CD8-positive, alpha-beta memory T cell (primary cell): Measurements from ENCODE around the gene CARD16. TPM values are rescaled to one million over a fixed set of nuclear protein-coding genes. Genes with fewer than 3 reads are reported as not detected.
A peak's percentile ranks its signal among the peaks of the same experiment; 100 is the strongest.

ENCODE experiments used
- CTCF ChIA-PET: fragments of 350-600 bp; sonication (Branson Sonifier 250); formaldehyde crosslinking; loops from one replicate; lab custom pipeline; 2021; ENCODE audit warnings: antibody characterized with exemption; lab: Charles Lee
- POLR2A ChIA-PET: fragments of 350-600 bp; sonication (Branson Sonifier 250); formaldehyde crosslinking; loops from one replicate; lab custom pipeline; 2021; ENCODE audit warnings: antibody characterized with exemption; lab: Charles Lee
- DNase-seq, 5 donors: peaks; one replicate each; pipeline versions ENCODE4 v3.0.0 to v3.0.0-alpha.2; 2020 to 2022; ENCODE audit warnings: mixed read lengths in 1 of 5
- H3K27ac ChIP-seq: one replicate; pipeline ENCODE4 v1.7.0; 2013; ENCODE audit warnings: low read depth, mild to moderate bottlenecking, low read length, moderate library complexity
- H3K27me3 ChIP-seq: 2 replicates; pipeline ENCODE4 v1.7.0; 2013; ENCODE audit warnings: low read length, mild to moderate bottlenecking; ENCODE audit not compliant: insufficient read depth, poor library complexity, severe bottlenecking
- H3K36me3 ChIP-seq: 2 replicates; pipeline ENCODE4 v1.7.0; 2013; ENCODE audit warnings: mild to moderate bottlenecking, low read length, moderate library complexity; ENCODE audit not compliant: insufficient read depth
- H3K4me1 ChIP-seq: 2 replicates; pipeline ENCODE4 v1.7.0; 2013; ENCODE audit warnings: mild to moderate bottlenecking, low read length, moderate library complexity; ENCODE audit not compliant: insufficient read depth
- H3K4me3 ChIP-seq: 2 replicates; pipeline ENCODE4 v1.7.0; 2013; ENCODE audit warnings: mild to moderate bottlenecking, low read length
- H3K9me3 ChIP-seq: 2 replicates; pipeline ENCODE4 v1.7.0; 2013; ENCODE audit warnings: mild to moderate bottlenecking, low read length
- H3K27ac Mint-ChIP-seq, 8 donors: one replicate each; pipeline ENCODE4 v1.8.0; 2020 to 2021; ENCODE audit warnings: mixed read lengths in 8 of 8, mild to moderate bottlenecking in 6 of 8, inconsistent platforms in 3 of 8, moderate library complexity in 3 of 8
- H3K27me3 Mint-ChIP-seq, 2 donors: one replicate each; pipeline ENCODE4 v1.8.0; 2020 to 2021; ENCODE audit warnings: mixed read lengths in 2 of 2, mild to moderate bottlenecking in 1 of 2, moderate library complexity in 1 of 2
- H3K36me3 Mint-ChIP-seq, 3 donors: one replicate each; pipeline ENCODE4 v1.8.0; 2020 to 2021; ENCODE audit warnings: mixed read lengths in 3 of 3, inconsistent platforms in 1 of 3, mild to moderate bottlenecking in 1 of 3
- H3K4me1 Mint-ChIP-seq, 3 donors: one replicate each; pipeline ENCODE4 v1.8.0; 2020 to 2021; ENCODE audit warnings: mixed read lengths in 3 of 3, inconsistent platforms in 1 of 3, mild to moderate bottlenecking in 1 of 3
- H3K4me3 Mint-ChIP-seq, 7 donors: one replicate each; pipeline ENCODE4 v1.8.0; 2020 to 2021; ENCODE audit warnings: mixed read lengths in 7 of 7, mild to moderate bottlenecking in 6 of 7, moderate library complexity in 4 of 7, inconsistent platforms in 2 of 7
- H3K9me3 Mint-ChIP-seq, 5 donors: one replicate each; pipeline ENCODE4 v1.8.0; 2020 to 2022; ENCODE audit warnings: mixed read lengths in 5 of 5, mild to moderate bottlenecking in 3 of 5, moderate library complexity in 2 of 5, inconsistent platforms in 1 of 5
- polyA plus RNA-seq: library from polyadenylated mRNA; unstranded; fragments of 300-500 nt; fragmentation: Illumina TruSeq; gene quantifications from one replicate; pipeline ENCODE4 v1.2.3, GENCODE V29; 2021
- total RNA-seq, 2 experiments: library from RNA; stranded (reverse); gene quantifications; one replicate each; pipeline ENCODE4 v1.2.3, GENCODE V29; 2021

The CARD16 gene
- total and polyA plus RNA-seq, 3 experiments from 2014 or later = 8.0 to 268 (median 10.3) TPM

DNA sequence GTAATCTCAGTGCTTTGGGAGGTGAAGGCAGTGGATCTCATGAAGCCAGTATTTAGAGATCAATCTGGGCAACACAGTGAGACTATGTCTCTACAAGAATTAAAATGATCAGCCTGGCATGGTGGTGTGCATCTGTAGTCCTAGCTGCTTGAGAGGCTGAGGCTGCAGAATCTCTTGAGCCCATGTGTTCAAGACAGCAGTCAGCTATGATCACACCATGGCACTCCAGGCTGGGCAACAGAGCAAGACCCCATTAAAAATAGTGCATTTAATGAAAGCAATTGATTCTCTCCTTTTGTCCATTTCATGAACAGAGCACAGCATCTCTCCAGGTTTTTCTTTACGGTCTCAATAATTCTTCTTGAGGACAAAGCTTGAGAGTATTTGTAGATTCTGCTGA, 11.3 kb upstream of the CARD16 start:
- ChIA-PET CTCF (no interaction called here), POLR2A (no interaction called here)
- H3K4me3 Mint-ChIP-seq = no peak overlapping the region
- Histone ChIP-seq H3K4me1 (no peaks in the 10 kb centered on the region), H3K4me3 (no peak overlapping the region), H3K36me3 (peaks cover 3% of the 10 kb centered on the region), H3K27ac (no peak overlapping the region), H3K9me3 (no peaks in the 10 kb centered on the region), H3K27me3 (no peaks in the 10 kb centered on the region)
- peaks cover 0 to 3% (median 1%) of the 10 kb centered on the region in 3 donors for H3K36me3 Mint-ChIP-seq
- H3K27ac Mint-ChIP-seq = no peak overlapping the region
- H3K9me3 Mint-ChIP-seq = no peaks in the 10 kb centered on the region
- H3K4me1 Mint-ChIP-seq = no peaks in the 10 kb centered on the region
- no peak for DNase-seq
- H3K27me3 Mint-ChIP-seq = no peaks in the 10 kb centered on the region

DNA sequence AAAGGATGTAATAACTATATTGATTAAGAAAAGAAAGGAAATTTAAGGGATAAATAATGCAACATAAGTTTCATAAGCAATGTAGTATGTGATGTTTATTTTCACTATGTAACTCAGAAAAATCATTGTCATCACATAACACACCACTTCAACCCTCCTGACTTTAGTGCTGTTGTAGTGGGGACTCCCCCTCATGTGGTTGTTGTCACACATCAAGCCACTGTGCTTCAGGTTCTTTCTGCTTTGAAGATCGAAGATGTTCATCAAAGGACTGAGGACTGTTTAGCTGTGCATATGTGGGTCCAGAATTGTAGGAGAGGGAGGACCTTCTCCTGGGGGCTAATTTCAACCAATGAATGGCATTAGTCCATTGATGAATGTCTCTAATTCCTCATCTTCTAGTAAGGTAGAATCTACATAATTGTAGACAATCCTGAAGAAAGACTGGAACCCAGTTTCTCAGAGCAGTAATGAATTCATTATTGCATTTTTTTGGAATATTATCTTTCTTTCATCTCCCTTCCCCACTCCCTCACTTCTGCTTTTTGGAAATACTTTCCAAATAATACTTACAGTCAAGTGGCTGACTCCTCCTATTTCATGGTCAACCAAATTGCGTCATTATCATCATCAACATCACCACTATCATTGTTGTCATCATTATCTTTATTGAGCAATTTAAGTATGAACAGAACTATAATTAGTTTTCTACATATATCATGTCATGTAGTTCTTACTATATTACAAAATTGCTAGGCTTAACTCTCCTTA, 9.8 kb upstream of the CARD16 start:
- no peak for DNase-seq
- Mint-ChIP-seq H3K9me3 (no peaks in the 10 kb centered on the region), H3K36me3 (peaks cover 0 to 3% (median 0%) of the 10 kb centered on the region in 3 donors), H3K4me1 (no peaks in the 10 kb centered on the region), H3K27me3 (no peaks in the 10 kb centered on the region), H3K4me3 (no peak overlapping the region), H3K27ac (no peak overlapping the region)
- H3K36me3 ChIP-seq = no peaks in the 10 kb centered on the region
- H3K27me3 ChIP-seq = no peaks in the 10 kb centered on the region
- no peaks in the 10 kb centered on the region for H3K4me1 ChIP-seq
- CTCF ChIA-PET = no interaction called here
- POLR2A ChIA-PET = no interaction called here
- H3K9me3 ChIP-seq = no peaks in the 10 kb centered on the region
- H3K27ac ChIP-seq = no peak overlapping the region
- no peak overlapping the region for H3K4me3 ChIP-seq

DNA sequence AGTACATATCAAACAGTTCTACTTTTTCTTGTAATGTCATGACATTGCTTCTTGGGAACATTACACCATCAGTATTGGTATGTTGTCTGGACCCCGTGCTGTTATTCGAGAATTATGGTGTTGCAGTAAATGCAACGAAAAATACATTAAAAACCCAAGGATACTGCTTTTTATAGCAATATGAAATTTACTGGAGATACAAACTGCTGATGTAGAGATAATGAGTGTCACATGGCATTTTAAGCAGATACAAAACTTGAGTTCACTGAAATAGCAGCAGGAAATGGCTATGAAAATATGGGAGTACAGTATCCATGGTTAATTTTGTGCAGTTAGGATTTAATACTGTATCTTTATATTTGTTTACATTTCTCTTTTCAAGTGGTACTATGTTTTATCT, 7.4 kb upstream of the CARD16 start:
- Mint-ChIP-seq H3K9me3 (no peaks in the 10 kb centered on the region), H3K36me3 (peaks cover 0 to 3% (median 0%) of the 10 kb centered on the region in 3 donors), H3K27me3 (no peaks in the 10 kb centered on the region), H3K4me1 (no peaks in the 10 kb centered on the region), H3K4me3 (no peak overlapping the region), H3K27ac (no peak overlapping the region)
- no peaks in the 10 kb centered on the region for H3K27me3 ChIP-seq
- no peak for DNase-seq
- H3K27ac ChIP-seq = no peak overlapping the region
- no peaks in the 10 kb centered on the region for H3K4me1 ChIP-seq
- H3K9me3 ChIP-seq = no peaks in the 10 kb centered on the region
- H3K36me3 ChIP-seq = no peaks in the 10 kb centered on the region
- CTCF ChIA-PET = no interaction called here
- POLR2A ChIA-PET = no interaction called here
- no peak overlapping the region for H3K4me3 ChIP-seq

DNA sequence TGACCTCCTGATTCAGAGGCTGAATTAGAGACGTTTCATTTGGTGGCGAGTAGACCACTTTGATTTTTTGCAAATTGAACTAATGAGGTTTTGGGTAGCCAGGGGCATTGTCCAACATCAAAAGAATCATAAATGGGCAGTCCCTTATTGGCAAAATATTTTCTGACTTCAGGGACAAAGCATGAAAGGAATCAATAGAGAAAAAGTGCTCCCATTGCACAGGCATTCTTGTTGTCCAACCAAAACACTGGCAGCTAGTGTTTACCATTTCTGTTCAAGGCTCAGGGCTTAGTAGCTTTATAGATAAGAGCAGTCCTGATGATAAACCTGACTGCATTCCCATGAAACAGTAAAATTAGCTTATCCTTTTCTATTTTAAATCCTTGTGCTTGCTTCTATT, 6.4 kb upstream of the CARD16 start:
- Mint-ChIP-seq H3K4me1 (peaks cover 3 to 8% (median 7%) of the 10 kb centered on the region in 3 donors), H3K27ac (no peak overlapping the region), H3K4me3 (no peak overlapping the region), H3K36me3 (peaks cover 0 to 3% (median 0%) of the 10 kb centered on the region in 3 donors), H3K27me3 (no peaks in the 10 kb centered on the region), H3K9me3 (no peaks in the 10 kb centered on the region)
- Histone ChIP-seq H3K4me3 (no peak overlapping the region), H3K27me3 (no peaks in the 10 kb centered on the region), H3K4me1 (no peaks in the 10 kb centered on the region), H3K36me3 (no peaks in the 10 kb centered on the region), H3K27ac (no peak overlapping the region), H3K9me3 (no peaks in the 10 kb centered on the region)
- CTCF ChIA-PET = no interaction called here
- POLR2A ChIA-PET = no interaction called here
- no peak for DNase-seq

DNA sequence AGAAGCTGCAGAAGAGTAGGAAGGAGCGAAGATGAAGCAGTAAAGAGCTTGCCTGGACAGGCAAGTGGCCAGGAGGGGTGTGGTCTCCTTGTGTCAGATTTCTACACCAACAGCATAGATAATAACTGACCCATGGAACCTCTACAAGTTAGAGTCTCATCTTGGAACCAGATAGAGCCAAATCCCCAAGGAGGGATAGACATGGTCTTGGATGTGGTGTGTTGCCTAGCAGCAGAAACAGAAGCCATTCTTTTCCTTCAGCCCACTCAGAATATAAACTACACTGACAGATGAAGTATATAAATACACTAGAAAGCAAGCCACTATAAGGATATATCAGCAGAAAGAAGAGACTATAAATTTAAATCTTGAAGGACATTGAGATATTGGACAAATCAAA, 4.3 kb upstream of the CARD16 start:
- Histone ChIP-seq H3K4me3 (no peak overlapping the region), H3K4me1 (peaks cover 7% of the 10 kb centered on the region), H3K27me3 (no peaks in the 10 kb centered on the region), H3K36me3 (no peaks in the 10 kb centered on the region), H3K9me3 (no peaks in the 10 kb centered on the region), H3K27ac (no peak overlapping the region)
- Mint-ChIP-seq H3K27me3 (no peaks in the 10 kb centered on the region), H3K27ac (no peak overlapping the region), H3K36me3 (peaks cover 0 to 5% (median 0%) of the 10 kb centered on the region in 3 donors), H3K9me3 (no peaks in the 10 kb centered on the region), H3K4me3 (no peak overlapping the region), H3K4me1 (peaks cover 7 to 26% (median 24%) of the 10 kb centered on the region in 3 donors)
- DNase-seq = no peak
- POLR2A ChIA-PET = no interaction called here
- CTCF ChIA-PET = no interaction called here

DNA sequence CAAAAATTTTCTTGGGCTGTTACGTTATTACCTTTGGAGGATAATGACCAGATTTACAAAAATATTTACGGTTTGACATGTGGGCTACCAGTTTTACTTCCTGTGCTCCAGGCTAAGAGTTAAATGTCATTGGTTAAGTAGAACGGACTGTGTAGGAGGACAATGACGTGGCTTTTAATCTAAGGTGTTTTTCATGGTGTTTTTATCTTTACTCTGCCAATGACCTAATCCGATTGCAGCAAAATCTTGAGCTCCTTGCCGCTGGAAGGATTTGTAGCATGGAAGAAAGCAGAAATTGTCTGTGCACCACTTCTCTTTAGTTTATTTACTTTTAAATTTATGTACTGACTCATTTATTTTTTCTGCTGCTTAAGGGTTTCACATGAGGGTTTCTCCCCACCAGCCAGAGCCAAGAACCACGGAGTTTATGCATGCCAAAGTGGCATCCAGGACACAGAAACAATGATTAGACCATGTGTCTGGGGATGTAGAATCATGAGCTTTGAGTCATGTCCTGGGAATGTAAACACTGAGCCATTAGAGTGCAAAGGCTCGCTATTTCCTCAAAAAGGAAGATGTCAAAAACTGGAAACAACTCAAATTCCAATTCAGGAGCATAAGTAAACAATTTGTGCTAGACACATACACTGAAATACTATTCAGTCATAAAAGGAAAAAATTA, 1.9 kb upstream of the CARD16 start:
- H3K36me3 Mint-ChIP-seq = peaks cover 3 to 18% (median 5%) of the 10 kb centered on the region in 3 donors
- Histone ChIP-seq H3K27me3 (no peaks in the 10 kb centered on the region), H3K9me3 (no peaks in the 10 kb centered on the region), H3K4me1 (peaks cover 19% of the 10 kb centered on the region), H3K4me3 (no peak overlapping the region), H3K36me3 (no peaks in the 10 kb centered on the region), H3K27ac (no peak overlapping the region)
- no peaks in the 10 kb centered on the region for H3K9me3 Mint-ChIP-seq
- H3K4me1 Mint-ChIP-seq = peaks cover 26 to 51% (median 49%) of the 10 kb centered on the region in 3 donors
- H3K27me3 Mint-ChIP-seq = no peaks in the 10 kb centered on the region
- POLR2A ChIA-PET = interaction anchor here (0.9 kb wide), 1 partner anchor 11 kb away, joined by 3 read pairs; no protein-coding TSS in a partner anchor
- peak overlapping the region in 1 of 8 donors; percentile 17 for H3K27ac Mint-ChIP-seq
- DNase-seq = no peak
- CTCF ChIA-PET = no interaction called here
- peak overlapping the region in 6 of 7 donors; percentile 12 to 52 (median 40) for H3K4me3 Mint-ChIP-seq

DNA sequence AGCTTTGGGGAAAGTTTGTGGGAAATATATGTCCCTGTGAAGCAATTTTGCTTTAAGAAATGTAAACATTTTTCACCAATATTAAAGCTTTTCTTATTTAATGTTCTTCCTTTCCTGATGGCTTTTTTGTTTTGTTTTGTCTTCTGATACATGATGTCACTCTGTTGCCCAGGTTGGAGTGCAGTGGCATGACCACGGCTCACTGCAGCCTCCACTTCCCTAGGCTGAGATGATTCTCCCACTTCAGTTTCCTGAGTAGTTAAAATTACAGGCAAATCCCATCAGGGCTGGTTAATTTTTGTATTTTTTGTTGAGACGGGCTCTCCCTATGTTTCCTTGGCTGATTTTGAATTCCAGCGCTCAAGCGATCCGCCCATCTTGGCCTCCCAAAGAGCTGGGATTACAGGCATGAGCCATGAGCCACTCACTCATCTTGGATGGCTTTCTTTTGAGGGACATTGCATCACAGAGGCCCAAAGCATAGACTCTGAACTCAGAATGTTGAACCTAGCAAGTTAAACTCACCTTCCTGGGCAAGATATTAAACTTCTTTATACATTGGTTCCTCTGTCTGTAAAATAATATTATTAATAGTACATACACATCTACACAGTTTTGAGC, 651 bp upstream of the CARD16 start:
- POLR2A ChIA-PET = no interaction called here
- no peak for DNase-seq
- H3K36me3 ChIP-seq = peaks cover 10% of the 10 kb centered on the region
- H3K9me3 ChIP-seq = no peaks in the 10 kb centered on the region
- Mint-ChIP-seq H3K27me3 (no peaks in the 10 kb centered on the region), H3K9me3 (no peaks in the 10 kb centered on the region), H3K36me3 (peaks cover 12 to 28% (median 14%) of the 10 kb centered on the region in 3 donors), H3K4me3 (peak overlapping the region; percentile 90 to 97 (median 93)), H3K4me1 (peaks cover 34 to 63% (median 61%) of the 10 kb centered on the region in 3 donors), H3K27ac (peak overlapping the region; percentile 63 to 99 (median 96))
- H3K4me3 ChIP-seq = peak overlapping the region; percentile 63
- H3K27me3 ChIP-seq = no peaks in the 10 kb centered on the region
- CTCF ChIA-PET = no interaction called here
- peaks cover 29% of the 10 kb centered on the region for H3K4me1 ChIP-seq
- no peak overlapping the region for H3K27ac ChIP-seq

DNA sequence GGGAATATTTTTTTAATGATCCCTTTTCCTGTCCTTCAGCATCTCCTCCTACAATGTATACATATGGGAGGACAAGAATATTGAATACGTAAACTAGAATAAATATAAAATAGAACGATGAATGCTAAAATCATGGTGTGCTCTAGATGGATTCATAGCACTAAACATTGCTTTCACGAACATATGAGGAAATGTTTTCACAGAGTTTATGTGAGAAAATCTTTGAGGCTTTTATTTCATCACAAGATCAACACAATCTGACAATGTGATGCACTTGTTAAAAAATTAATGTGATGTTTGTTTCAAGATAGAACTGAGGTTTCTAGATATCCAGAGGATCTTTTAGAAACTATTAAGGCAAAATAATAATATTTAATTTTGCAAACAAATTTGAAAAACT, 3.0 kb downstream of the CARD16 start:
- Mint-ChIP-seq H3K4me1 (peaks cover 41 to 72% (median 72%) of the 10 kb centered on the region in 3 donors), H3K27ac (peak overlapping the region in 1 of 8 donors; percentile 20), H3K27me3 (no peaks in the 10 kb centered on the region), H3K36me3 (peaks cover 31 to 56% (median 36%) of the 10 kb centered on the region in 3 donors), H3K4me3 (peak overlapping the region in 6 of 7 donors; percentile 26 to 97 (median 52)), H3K9me3 (no peaks in the 10 kb centered on the region)
- Histone ChIP-seq H3K36me3 (peaks cover 15% of the 10 kb centered on the region), H3K4me1 (peaks cover 29% of the 10 kb centered on the region), H3K27ac (no peak overlapping the region), H3K9me3 (no peaks in the 10 kb centered on the region), H3K27me3 (no peaks in the 10 kb centered on the region), H3K4me3 (no peak overlapping the region)
- ChIA-PET CTCF (no interaction called here), POLR2A (no interaction called here)
- no peak for DNase-seq
